AG04450 (cell line): ENCODE results near the gene NTM. TPM values are rescaled to one million over a fixed set of nuclear protein-coding genes. Genes with fewer than 3 reads are reported as not detected.

ENCODE experiments used
- CTCF ChIA-PET: fragments of 300-600, 350-600 bp; formaldehyde crosslinking; extraction: SDS; loops from one replicate; lab custom pipeline; 2022; ENCODE audit warnings: antibody characterized with exemption, inconsistent platforms; lab: Charles Lee
- POLR2A ChIA-PET: fragments of 350-600 bp; formaldehyde crosslinking; extraction: SDS; loops from one replicate; lab custom pipeline; 2021; ENCODE audit warnings: antibody characterized with exemption, inconsistent platforms; lab: Yijun Ruan, JAX
- DNase-seq: peaks from one replicate; pipeline ENCODE4 v3.0.0-alpha.2; 2011; ENCODE audit warnings: low read depth, low spot score
- H3K27ac ChIP-seq: one replicate; pipeline ENCODE4 v1.5.1; 2012; ENCODE audit warnings: low read depth, low read length, control low read depth
- H3K27me3 ChIP-seq: one replicate; pipeline ENCODE4 v1.6.0; 2012; ENCODE audit warnings: low read length; ENCODE audit not compliant: control insufficient read depth, insufficient read depth
- H3K4me3 ChIP-seq: 2 replicates; pipeline ENCODE4 v1.5.1; 2011; ENCODE audit warnings: mild to moderate bottlenecking, low read depth, low read length, control low read depth
- H3K9me3 ChIP-seq: 2 replicates; pipeline ENCODE4 v1.5.1; 2012; ENCODE audit warnings: low read length; ENCODE audit not compliant: control insufficient read depth, insufficient read depth
- CTCF ChIP-seq: IDR thresholded peaks from 2 replicates; pipeline ENCODE4 v1.5.1; 2011; ENCODE audit warnings: low read depth, low read length, control low read depth, inconsistent platforms
- polyA plus RNA-seq: library from polyadenylated mRNA; depleted of rRNA; stranded (reverse); fragments of >200 nt; gene quantifications from 2 replicates; pipeline ENCODE4 v1.2.3, GENCODE V29; 2011

The NTM gene
- polyA plus RNA-seq, 1 experiment: 26.9 TPM

DNA sequence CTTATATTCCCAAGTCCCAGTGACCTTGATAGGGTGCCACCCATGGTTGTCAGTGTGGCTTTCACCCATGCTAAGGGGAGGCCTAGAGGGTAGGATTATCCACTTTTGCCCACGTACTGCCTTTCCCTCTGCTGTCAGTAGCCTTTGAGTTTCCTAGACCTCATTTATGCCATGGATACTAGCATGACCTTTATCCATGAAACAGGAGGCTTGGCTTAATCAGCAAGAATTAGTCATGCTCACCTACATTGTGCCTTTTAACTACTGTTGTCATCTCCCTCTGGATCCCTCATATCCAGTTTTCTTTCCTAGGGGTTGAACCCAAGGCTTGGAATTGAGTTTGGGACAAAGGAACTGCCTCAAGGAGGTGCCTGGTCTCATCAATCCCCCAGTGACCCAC is 716.7 kb downstream of the NTM start:
- no peak for DNase-seq
- CTCF ChIA-PET: no interaction called here

GRCh38 chr11:132088551-132088950 is 718.1 kb downstream of the NTM start:
- H3K9me3 ChIP-seq: peaks cover 16% of the 10 kb centered on the region
- TF ChIP-seq CTCF: no peak
- no peak overlapping the region for H3K27ac ChIP-seq
- ChIA-PET CTCF (no interaction called here), POLR2A (no interaction called here)
- H3K4me3 ChIP-seq: no peak overlapping the region
- H3K27me3 ChIP-seq: no peaks in the 10 kb centered on the region
- no peak for DNase-seq

More for the DNA sequence above, 716.7 kb downstream of the NTM start:
- Histone ChIP-seq H3K9me3 (peaks cover 16% of the 10 kb centered on the region), H3K27ac (no peak overlapping the region), H3K4me3 (no peak overlapping the region), H3K27me3 (no peaks in the 10 kb centered on the region)
- POLR2A ChIA-PET: no interaction called here
- TF ChIP-seq CTCF: no peak

DNA sequence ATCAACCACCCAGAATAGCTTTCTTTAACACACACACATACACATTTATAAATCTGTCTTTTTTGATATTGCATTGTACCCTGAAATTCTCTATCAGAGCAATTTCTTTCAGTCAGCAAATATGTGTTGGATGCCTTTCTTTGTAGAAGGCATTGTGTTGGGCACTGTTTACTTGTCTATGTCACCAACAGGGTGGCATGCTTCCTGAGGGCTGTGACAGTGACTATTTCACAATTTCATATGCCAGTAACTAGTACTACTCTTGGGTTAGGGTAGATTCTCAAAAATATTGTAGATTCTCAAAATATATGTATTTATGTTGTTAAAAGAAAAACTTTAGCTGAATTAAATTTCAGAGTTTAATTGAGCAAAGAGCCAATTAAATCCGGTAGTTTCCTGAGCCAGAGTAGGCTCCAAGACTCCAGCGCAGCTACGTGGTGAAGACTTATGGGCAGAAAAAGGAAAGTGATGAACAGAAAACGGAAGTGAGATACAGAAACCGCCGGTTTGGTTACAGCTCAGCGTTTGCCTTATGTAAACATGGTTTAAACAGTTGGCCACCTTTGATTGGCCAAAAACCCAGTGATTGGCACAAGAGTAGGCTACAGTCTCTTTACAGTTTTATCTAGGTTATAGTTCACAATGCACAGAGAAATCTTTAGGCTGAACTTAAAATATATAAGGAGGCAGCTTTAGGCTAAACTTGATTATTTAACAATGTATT is 723.3 kb downstream of the NTM start:
- TF ChIP-seq CTCF: no peak
- Histone ChIP-seq H3K4me3 (no peak overlapping the region), H3K27ac (no peak overlapping the region), H3K9me3 (no peaks in the 10 kb centered on the region), H3K27me3 (no peaks in the 10 kb centered on the region)
- ChIA-PET POLR2A (no interaction called here), CTCF (interaction anchor here (0.9 to 1.0 kb wide), 2 partner anchors 12 to 34 kb away, joined by 3 read pairs; no protein-coding TSS in a partner anchor)
- no peak for DNase-seq

DNA sequence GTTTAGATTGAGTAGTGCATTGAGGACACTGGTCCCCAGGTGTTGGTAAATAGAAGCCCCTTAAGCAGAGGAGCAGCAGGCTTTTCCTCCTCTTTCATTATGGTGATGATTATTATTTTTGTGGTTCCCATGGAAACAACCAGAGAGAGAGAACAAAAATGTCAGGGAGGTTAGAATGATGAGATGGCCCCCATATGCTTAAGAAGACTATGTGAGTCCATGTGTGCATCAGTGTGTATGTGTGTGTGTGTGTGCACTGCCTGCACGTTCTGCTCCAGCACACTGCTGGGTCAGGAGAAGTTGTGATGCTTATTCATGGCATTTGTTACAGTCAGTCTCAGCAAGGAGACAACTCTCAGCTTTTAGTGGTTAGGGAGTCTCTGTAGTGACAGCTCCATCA is 724.2 kb downstream of the NTM start:
- no peak for DNase-seq
- no peaks in the 10 kb centered on the region for H3K27me3 ChIP-seq
- TF ChIP-seq CTCF: no peak
- no peaks in the 10 kb centered on the region for H3K9me3 ChIP-seq
- no peak overlapping the region for H3K4me3 ChIP-seq
- CTCF ChIA-PET: no interaction called here
- POLR2A ChIA-PET: no interaction called here
- no peak overlapping the region for H3K27ac ChIP-seq

GRCh38 chr11:132095230-132096131 is 725.1 kb downstream of the NTM start:
- ChIA-PET CTCF (no interaction called here), POLR2A (no interaction called here)
- H3K9me3 ChIP-seq: no peaks in the 10 kb centered on the region
- no peak for TF ChIP-seq CTCF
- H3K27me3 ChIP-seq: no peaks in the 10 kb centered on the region
- H3K27ac ChIP-seq: no peak overlapping the region
- no peak overlapping the region for H3K4me3 ChIP-seq
- DNase-seq: no peak
